ENCODE measurements around the gene UFM1.
"Not testable (repeated sequence)": the region's sequence is repeated elsewhere in the genome, so short reads cannot be mapped to it uniquely, and the experiment has no call there.

Gene UFM1

GRCh38 chr13:38366954-38367645, 17.4 kb downstream of the UFM1 start:
- peak; percentile 40 to 57 for DNase-seq

DNA sequence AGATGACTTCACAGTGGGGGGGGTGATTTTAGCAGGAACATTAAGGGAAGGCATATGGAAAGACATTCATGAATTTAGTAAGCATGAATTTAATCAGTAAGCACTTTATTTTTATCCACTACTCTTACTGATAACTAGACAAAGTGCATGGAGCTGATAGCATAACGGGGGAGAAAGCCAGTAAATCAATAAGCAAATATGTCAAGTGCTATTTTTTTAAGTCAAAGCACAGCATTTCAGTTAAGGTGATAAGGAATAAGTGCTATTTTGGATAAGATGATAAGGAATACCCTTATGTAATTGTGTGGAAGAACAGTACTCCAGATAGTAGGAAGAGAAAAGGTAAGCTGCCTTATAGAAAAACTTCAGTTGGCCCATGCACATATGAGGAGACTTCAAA, 19.4 kb downstream of the UFM1 start:
- DNase-seq = no peak

DNA sequence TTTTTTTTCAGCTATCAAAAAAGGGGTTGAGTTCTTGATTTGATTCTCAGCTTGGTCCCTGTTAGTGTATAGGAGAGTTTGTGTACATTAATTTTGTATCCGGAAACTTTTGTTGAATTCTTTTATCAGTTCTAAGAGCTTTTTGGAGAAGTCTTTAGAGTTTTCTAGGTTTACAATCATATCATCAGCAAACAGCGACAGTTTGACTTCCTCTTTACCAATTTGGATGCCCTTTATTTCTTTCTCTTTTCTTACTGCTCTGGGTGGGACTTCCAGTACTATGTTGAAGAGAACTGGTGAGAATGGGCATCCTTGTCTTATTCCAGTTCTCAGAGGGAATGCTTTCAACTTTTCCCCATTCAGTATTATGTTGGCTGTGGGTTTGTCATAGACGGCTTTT, 20.4 kb downstream of the UFM1 start:
- DNase-seq = not testable (repeated sequence)

DNA sequence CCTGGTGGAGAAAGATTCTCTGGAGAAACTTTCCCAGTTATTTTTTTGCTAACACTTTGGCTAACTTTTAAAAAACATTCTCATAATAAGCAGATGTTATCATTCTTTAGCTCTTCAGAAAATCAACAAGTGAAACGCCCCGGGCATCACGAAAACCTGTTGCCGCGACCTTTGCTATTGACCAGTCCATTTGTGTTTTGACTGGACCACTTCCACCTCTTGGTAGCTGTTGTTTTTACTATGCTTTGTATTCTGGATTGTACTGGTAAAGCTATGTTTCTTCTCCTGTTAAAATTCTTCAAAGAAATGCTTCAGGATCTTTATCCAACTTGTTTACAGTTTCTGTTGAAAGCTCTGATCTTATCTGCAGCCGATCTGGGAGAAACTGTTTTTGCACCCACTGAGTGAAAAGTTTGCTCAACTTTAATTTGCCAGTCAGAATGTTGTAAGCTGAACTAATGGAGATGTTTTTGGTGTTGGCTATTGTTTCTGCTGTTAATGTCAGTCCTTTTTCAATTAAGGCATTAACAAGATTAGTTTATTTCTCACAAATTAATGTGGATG, 23.3 kb downstream of the UFM1 start:
- no peak for DNase-seq

DNA sequence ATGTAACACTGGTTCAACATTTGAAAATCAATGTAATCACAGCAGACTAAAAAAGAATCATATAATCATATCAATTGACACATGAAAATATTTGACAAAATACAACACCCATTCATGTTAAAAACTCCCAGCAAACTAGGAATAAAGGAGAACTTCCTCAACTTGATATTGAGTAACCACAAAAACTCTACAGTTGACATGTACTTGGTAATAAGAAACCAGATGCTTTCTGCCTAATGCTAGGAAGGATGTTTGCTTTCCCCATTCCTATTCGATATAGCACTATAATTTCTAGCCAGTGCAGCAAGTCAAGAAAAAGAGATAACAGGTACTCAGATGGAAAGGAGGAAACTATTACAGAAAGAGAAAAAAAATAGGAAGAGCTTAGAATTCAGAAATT, 26.9 kb downstream of the UFM1 start:
- DNase-seq = no peak

DNA sequence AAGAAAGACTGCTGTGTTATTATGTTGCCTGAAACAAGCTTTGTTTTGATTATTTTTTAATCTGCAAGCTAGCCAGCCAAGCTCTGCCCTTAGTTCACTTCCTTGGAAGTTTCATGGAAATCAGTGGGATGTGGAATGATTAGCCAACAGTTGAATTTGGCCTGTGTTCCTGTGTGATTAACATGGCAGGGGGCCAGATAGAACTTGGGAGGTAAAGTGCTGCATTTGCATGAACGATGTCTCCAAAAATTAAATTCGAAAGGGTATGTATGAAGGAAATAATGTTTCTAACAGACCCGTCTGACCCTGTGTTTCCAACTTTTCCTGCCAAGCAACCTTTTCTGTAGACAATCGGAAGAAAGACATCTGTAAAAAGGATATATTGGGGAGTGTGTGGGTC, 32.2 kb downstream of the UFM1 start:
- DNase-seq = no peak

DNA sequence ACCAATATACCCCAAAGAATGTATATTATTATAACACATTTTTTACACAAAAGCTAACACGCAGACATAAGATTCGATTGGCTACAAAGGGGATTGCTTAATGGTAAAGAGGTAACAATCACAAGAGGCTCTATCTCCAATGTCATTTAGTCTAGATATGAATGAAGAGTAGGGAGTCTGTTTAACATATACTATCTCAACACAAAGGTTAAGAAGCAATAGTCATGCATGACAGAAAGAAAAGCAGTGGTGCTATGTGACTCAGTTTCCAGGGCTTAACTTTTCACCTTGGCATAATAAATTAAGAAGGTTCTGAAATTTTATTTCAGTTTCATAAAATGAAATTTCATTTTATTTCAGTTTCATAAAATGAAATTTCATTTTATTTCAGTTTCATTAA, 33.3 kb downstream of the UFM1 start:
- DNase-seq = no peak

DNA sequence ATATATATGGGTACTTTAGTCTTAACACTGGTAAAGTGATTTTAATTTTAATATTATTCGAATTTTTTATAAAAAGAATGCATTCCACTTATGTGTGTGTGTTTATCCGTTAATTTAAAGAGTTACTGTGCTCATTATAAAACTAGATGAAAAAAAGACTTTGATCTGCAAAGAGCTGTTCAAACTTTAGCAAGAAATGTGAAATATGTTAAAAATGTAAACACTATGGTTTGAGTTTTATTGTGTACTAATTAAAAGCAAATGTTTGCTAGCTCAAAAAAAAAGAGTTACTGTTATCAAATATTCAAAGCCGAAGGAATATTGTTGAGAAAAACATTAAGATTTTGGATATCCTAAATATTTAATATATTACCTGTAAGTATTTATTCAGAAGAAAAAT, 34.5 kb downstream of the UFM1 start:
- DNase-seq = no peak

- no peak for DNase-seq
These were observed 35.7 kb downstream of the UFM1 start for GRCh38 chr13:38385153-38385891.

DNA sequence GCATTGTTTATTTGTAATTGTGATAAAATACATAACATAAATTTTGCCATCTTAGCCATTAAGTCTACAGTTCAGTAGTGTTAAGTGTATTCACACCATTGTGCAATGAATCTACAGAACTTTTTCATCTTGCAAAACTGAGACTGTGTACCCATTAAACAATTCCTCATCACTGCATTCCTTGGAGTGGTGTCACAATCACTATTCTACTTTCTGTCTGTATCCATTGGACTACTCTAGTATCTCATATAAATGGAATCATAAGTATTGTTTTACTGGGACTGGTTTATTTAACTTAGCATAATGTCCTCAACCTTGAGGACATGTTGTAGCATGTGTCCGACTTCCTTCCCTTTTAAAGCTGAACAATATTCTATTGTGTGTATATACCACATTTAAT, 36.8 kb downstream of the UFM1 start:
- DNase-seq = no peak

DNA sequence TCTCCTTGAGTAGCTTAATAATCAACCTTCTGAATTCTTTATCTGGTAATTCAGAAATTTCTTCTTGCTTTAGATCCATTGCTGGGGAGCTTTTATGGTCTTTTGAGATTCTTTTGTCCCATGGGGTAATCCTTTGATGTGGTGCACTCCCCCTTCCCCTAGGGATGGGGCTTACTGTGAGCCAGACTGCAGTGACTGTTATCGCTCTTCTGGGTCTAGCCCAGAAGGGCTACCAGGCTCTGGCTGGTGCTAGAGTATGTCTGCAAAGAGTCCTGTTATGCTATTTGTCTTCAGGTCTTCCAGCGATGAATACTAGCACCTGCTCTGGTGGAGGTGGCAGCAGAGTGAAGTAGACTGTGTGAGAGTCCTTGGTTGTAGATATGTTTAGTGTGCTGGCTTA, 41.7 kb downstream of the UFM1 start:
- no peak for DNase-seq

GRCh38 chr13:38394777-38395496, 45.3 kb downstream of the UFM1 start:
- no peak for DNase-seq

DNA sequence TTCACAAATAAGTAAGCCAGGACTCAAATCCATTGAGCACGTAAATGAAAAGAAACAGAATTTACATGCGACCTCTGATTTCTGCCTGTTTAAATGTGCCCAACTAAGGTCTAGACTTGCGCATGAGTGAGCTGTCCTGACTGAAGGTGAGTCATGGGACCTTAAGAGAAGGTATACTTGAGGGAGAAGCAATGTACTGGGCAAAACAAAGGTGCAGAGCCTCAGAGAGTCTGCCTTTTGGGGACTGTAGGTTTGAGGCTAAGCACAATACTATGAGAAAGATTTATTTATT, 45.8 kb downstream of the UFM1 start:
- DNase-seq = no peak

DNA sequence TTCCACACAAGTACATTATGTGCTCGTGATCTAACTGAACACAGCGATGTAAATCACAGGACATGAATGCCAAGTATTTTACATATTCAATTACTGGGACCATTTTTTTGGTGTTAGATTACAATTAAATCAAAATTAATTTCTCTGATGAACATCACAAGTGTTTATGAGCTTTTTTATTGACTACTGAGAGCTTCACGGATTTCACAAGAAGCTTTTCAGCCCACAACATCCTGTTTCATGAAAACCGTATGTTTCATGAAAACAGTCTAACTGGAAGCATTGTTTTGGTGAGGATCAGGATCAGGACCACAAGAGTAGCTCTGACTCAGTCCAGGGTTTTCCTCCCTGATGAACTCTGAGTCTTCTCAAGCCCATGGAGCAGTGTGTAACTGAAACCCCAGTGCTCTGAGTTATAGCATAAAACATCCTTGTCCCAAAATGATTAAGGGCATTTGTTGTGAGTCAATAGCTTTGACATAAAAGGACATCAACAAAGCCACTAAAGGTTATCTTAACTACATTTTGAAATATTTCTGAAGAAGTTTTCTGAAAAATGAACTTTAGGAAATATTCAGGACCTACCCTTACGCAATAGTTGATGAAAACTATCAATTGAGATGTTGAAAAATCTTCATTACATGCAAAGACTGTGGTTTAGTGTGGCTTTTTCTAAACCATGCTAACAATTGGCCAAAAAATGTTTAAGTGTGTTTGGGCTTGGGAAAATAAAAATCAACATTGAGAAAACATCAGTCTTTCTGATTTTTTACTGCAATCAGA, 49.3 kb downstream of the UFM1 start:
- DNase-seq = no peak

- no peak for DNase-seq
These were observed 49.9 kb downstream of the UFM1 start for GRCh38 chr13:38399535-38399934.

DNA sequence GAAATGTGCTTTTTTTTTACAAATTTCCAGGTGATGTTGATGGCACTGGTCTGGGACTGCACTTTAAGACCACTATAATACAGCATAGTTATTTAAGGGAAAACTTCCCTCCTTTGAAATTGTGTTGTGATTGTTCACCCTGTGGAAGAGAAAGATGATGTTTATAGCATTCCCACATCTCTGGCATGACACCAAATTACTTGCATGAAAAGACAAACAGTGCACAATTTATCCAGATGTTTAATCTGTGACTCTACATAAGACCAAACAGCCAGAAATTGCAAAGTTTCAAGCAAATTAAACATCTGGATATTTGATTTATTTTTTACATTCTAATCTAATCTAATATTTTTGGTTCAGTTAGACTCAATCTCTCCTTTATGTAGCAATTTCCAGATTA, 51.6 kb downstream of the UFM1 start:
- DNase-seq = no peak

DNA sequence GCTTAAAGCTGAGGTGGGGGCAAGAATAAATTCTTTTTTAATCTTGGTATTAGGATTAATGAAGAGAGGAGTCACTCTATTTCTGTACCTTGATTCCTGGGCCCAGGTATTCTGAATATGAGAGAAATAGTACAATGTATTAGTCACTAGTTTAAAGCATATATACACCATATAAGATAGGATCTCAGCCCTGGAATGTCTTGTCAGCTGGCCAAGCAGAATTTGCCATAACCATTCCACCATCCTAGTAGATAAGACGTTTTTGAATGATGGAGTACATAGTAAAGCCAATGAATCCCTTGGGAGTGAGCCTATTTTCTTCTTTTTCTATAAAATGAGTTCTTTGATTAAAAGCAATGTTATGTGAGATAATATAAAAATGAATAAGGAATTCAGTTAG, 55.6 kb downstream of the UFM1 start:
- DNase-seq = no peak

GRCh38 chr13:38409771-38410170, 60.1 kb downstream of the UFM1 start:
- DNase-seq = no peak

DNA sequence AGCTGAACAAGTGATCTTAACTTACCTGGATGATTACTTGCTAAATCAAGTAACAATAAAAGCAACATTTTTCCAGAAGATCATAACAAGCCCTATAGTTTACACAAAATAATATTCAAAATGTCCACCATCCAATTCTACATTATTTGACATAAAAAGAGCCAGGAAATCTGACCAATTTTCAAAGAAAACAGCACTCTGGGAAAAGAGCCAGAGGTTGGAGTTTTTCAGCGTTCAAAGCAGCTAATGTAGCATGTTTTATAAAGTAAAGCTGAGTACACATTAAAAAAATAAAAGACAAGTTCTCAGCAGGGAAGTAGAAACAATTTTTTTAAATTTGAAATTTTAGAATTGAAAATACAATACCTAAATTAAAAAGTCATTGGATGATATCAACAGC, 62.6 kb downstream of the UFM1 start:
- DNase-seq = no peak
